SK-N-SH treated with all-trans-retinoic acid at 6 μM for 48 hours (cell line): ENCODE measurements around the gene DIDO1.
A peak's percentile ranks its signal among the peaks of the same experiment; 100 is the strongest.

Experiments
- ATAC-seq: fragments of 200-7000 bp; cut with Tn5 transposase; 3 replicates; pipeline ENCODE4 v1.9.1; 2020; ENCODE audit warnings: mild to moderate bottlenecking, moderate library complexity
- ARNTL ChIP-seq: fragments of 450-650 bp; formaldehyde crosslinking; IDR thresholded peaks from 2 replicates; pipeline ENCODE4 v1.5.0; 2020; ENCODE audit warnings: low read depth, mild to moderate bottlenecking, moderate library complexity, borderline replicate concordance
- BACH2 ChIP-seq: fragments of 250-450 bp; sonication (Bioruptor Pico); IDR thresholded peaks from 2 replicates; pipeline ENCODE4 v1.9.0; 2021; ENCODE audit warnings: mild to moderate bottlenecking, borderline replicate concordance
- CSDC2 ChIP-seq: fragments of 250-450 bp; sonication (Bioruptor Pico); IDR thresholded peaks from 2 replicates; pipeline ENCODE4 v1.5.0; 2020; ENCODE audit warnings: mild to moderate bottlenecking, moderate library complexity
- CSRNP3 ChIP-seq: fragments of 250-450 bp; sonication (Bioruptor Pico); IDR thresholded peaks from 2 replicates; pipeline ENCODE4 v1.5.1; 2021; ENCODE audit warnings: mild to moderate bottlenecking, moderate library complexity
- ESRRG ChIP-seq: fragments of 250-450 bp; sonication (Bioruptor Pico); IDR thresholded peaks from 2 replicates; pipeline ENCODE4 v1.6.1; 2021; ENCODE audit warnings: mild to moderate bottlenecking
- ISL1 ChIP-seq: fragments of 250-450 bp; sonication (Bioruptor Pico); IDR thresholded peaks from 2 replicates; pipeline ENCODE4 v2.1.2; 2022; ENCODE audit warnings: mild to moderate bottlenecking, moderate library complexity
- OSR1 ChIP-seq: fragments of 250-450 bp; sonication (Bioruptor Pico); IDR thresholded peaks from 2 replicates; pipeline ENCODE4 v1.8.0; 2022; ENCODE audit warnings: moderate library complexity, mild to moderate bottlenecking, inconsistent platforms
- PATZ1 ChIP-seq: fragments of 250-450 bp; sonication (Bioruptor Pico); IDR thresholded peaks from 2 replicates; pipeline ENCODE4 v1.8.0; 2020; ENCODE audit warnings: mild to moderate bottlenecking, moderate library complexity, borderline replicate concordance
- POU6F1 ChIP-seq: fragments of 250-450 bp; sonication (Bioruptor Pico); IDR thresholded peaks from 2 replicates; pipeline ENCODE4 v1.8.0; 2021; ENCODE audit warnings: low read depth, mild to moderate bottlenecking, moderate library complexity, borderline replicate concordance
- PPARA ChIP-seq: fragments of 250-450 bp; sonication (Bioruptor Pico); IDR thresholded peaks from 2 replicates; pipeline ENCODE4 v1.5.0; 2020; ENCODE audit warnings: mild to moderate bottlenecking, borderline replicate concordance
- RARB ChIP-seq: fragments of 250-450 bp; sonication (Bioruptor Pico); IDR thresholded peaks from 2 replicates; pipeline ENCODE4 v1.8.0; 2021; ENCODE audit warnings: mild to moderate bottlenecking, moderate library complexity
- TCF4 ChIP-seq: fragments of 250-450 bp; sonication (Bioruptor Pico); IDR thresholded peaks from 2 replicates; pipeline ENCODE4 v1.8.0; 2021; ENCODE audit warnings: mild to moderate bottlenecking, moderate library complexity, borderline replicate concordance
- TOX ChIP-seq: fragments of 250-450 bp; sonication (Bioruptor Pico); IDR thresholded peaks from 2 replicates; pipeline ENCODE4 v1.8.0; 2021; ENCODE audit warnings: mild to moderate bottlenecking, moderate library complexity, borderline replicate concordance
- ZC3H10 ChIP-seq: fragments of 250-450 bp; sonication (Bioruptor Pico); IDR thresholded peaks from 2 replicates; pipeline ENCODE4 v1.5.1; 2021; ENCODE audit warnings: mild to moderate bottlenecking, moderate library complexity
- ZFP3 ChIP-seq: fragments of 250-450 bp; sonication (Bioruptor Pico); IDR thresholded peaks from 2 replicates; pipeline ENCODE4 v1.5.0; 2020; ENCODE audit warnings: mild to moderate bottlenecking, moderate library complexity
- ZFP30 ChIP-seq: fragments of 450-650 bp; formaldehyde crosslinking; IDR thresholded peaks from 2 replicates; pipeline ENCODE4 v1.5.0; 2022; ENCODE audit warnings: mild to moderate bottlenecking, moderate library complexity
- ZNF565 ChIP-seq: fragments of 450-650 bp; formaldehyde crosslinking; conservative IDR thresholded peaks from 2 replicates; pipeline ENCODE4 v1.5.0; 2020; ENCODE audit warnings: low read depth, mild to moderate bottlenecking, moderate library complexity
- ZNF70 ChIP-seq: fragments of 450-650 bp; formaldehyde crosslinking; IDR thresholded peaks from 2 replicates; pipeline ENCODE4 v1.5.0; 2020; ENCODE audit warnings: mild to moderate bottlenecking, moderate library complexity
- ZNF8 ChIP-seq: fragments of 450-650 bp; formaldehyde crosslinking; IDR thresholded peaks from 2 replicates; pipeline ENCODE4 v1.5.0; 2020; ENCODE audit warnings: mild to moderate bottlenecking, moderate library complexity
- TF ChIP-seq, protein P1 (sequence below): fragments of 250-450 bp; sonication (Bioruptor Pico); IDR thresholded peaks from 2 replicates; pipeline ENCODE4 v1.5.1; 2020; ENCODE audit warnings: low read depth, mild to moderate bottlenecking, moderate library complexity

Gene DIDO1

DNA sequence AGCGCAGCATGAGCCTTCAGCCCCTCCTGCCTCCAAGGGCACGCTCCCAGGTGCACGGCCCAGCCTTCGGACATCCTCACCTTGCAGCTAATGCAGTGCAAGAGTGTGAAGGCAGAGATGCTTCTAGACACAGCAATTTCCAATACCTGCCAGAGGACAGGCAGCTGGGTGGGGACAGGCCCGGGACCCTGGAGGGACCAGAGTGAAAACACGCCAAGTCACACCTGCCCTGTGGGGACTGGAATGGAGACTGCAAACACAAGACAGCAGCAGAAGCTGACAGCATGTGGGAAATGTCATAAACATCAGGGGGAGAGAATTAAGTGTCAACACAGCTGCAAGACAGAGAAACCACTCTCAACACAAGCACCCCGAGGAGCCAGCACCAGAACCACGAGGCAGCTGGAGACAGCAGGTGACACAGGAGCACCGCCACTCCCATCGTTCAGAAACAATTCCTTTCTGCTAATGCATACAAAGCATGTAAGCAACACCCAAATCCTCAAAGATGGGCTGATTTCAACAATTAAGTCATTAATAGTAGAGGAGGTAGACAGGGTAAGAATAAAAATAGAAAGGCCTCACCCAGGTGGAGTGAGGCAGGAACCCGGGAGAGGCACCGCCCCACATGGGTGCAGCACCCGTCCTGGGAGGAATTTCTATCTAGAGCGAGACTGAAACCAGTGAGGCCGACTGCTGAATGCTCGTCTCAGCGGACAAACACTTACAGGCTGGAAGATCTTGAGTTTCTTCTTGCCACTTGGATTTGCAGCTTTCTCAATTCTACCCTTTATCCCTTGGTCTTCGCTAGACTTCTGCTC lies 17.1 kb downstream of the DIDO1 start:
- ATAC-seq: no peak
- no peak for TF ChIP-seq ISL1 (CRISPR knock-in tag)

- TF ChIP-seq ISL1 (CRISPR knock-in tag) (no peak), ZNF565 (no peak), ZNF8 (CRISPR knock-in tag) (no peak), ZNF70 (no peak), CSDC2 (no peak), ZC3H10 (no peak), OSR1 (CRISPR knock-in tag) (no peak), PATZ1 (CRISPR knock-in tag) (no peak), RARB (CRISPR knock-in tag) (no peak), ESRRG (CRISPR knock-in tag) (no peak), CSRNP3 (CRISPR knock-in tag) (no peak), TCF4 (no peak), ARNTL (CRISPR knock-in tag) (no peak), POU6F1 (CRISPR knock-in tag) (no peak), BACH2 (CRISPR knock-in tag) (no peak), TOX (CRISPR knock-in tag) (no peak)
- TF ChIP-seq, protein P1, sequence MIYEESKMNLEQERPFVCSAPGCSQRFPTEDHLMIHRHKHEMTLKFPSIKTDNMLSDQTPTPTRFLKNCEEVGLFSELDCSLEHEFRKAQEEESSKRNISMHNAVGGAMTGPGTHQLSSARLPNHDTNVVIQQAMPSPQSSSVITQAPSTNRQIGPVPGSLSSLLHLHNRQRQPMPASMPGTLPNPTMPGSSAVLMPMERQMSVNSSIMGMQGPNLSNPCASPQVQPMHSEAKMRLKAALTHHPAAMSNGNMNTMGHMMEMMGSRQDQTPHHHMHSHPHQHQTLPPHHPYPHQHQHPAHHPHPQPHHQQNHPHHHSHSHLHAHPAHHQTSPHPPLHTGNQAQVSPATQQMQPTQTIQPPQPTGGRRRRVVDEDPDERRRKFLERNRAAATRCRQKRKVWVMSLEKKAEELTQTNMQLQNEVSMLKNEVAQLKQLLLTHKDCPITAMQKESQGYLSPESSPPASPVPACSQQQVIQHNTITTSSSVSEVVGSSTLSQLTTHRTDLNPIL (CRISPR knock-in tag): no peak
- peak; percentile 65; the same call in 2 of the 3 replicates for ATAC-seq
Observed at GRCh38 chr20:62907384-62908317, 18.7 kb downstream of the DIDO1 start.

DNA sequence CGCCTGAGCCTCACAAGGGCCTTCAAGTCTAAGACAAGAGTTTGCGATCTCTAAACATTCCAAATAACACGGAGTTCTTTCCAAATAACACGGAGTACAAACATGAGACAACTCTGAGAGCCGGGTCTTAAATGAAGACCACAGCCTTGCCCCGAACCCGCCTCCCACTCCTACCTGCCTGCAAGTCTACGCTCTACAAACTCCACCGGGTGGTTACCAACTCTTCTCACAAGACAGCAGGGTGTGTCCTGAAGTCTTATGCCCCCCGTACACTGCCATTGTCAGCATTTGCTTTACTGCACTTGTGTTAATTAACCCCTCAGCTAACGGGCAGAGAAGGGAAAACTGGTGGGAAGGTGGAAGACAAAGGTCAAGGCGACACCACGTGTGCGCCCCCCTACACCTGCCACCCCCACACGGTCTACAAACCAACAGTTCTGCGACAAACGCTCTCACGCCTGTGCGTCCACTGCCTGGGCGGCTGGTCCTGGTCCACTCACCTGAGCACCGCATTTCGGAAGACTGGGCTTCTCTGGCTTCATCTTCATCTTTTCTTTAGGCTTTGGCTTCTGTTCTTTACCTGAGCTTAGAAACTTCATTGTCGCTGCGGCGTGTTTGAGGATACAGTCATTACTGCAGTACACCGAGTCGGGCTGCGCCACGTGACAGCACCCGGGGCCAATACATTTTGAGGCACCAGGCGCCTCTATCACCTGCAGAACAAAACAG lies 19.5 kb downstream of the DIDO1 start:
- ATAC-seq: no peak
- TF ChIP-seq RARB (CRISPR knock-in tag) (no peak), ZC3H10 (no peak), CSRNP3 (CRISPR knock-in tag) (no peak), TOX (CRISPR knock-in tag) (no peak), ZFP30 (CRISPR knock-in tag) (no peak), ISL1 (CRISPR knock-in tag) (no peak), OSR1 (CRISPR knock-in tag) (no peak), ZFP3 (CRISPR knock-in tag) (no peak), BACH2 (CRISPR knock-in tag) (no peak), ZNF8 (CRISPR knock-in tag) (no peak), TCF4 (no peak), ZNF565 (no peak), ZNF70 (no peak), PPARA (CRISPR knock-in tag) (no peak), PATZ1 (CRISPR knock-in tag) (no peak), ESRRG (CRISPR knock-in tag) (no peak)
- TF ChIP-seq, protein P1 (CRISPR knock-in tag): no peak
